Measurements from ENCODE around the gene MEGF6. TPM values are rescaled to one million over a fixed set of nuclear protein-coding genes. Genes with fewer than 3 reads are reported as not detected.
A peak's percentile ranks its signal among the peaks of the same experiment; 100 is the strongest.

Gene MEGF6
- total RNA-seq, 1 experiment from 2014 or later = 21.3 TPM

GRCh38 chr1:3471356-3472087, 139.8 kb downstream of the MEGF6 start:
- H3K4ac ChIP-seq (ENCODE audit: low read depth, low read length) = no peak overlapping the region
- no peak overlapping the region for H3K4me2 ChIP-seq (ENCODE audit: insufficient read depth, insufficient read length, low read length)
- no peak overlapping the region for H2AFZ ChIP-seq (ENCODE audit: low read length)
- peak overlapping the region; percentile 1; the same call in 1 of the 2 replicates for H3K14ac ChIP-seq (ENCODE audit: insufficient read depth, low read length)
- Mint-ChIP-seq H3K27me3 (ENCODE audit: low read depth) (no peaks in the 10 kb centered on the region), H3K9me3 (no peaks in the 10 kb centered on the region), H3K4me3 (peak overlapping the region in 1 of 2 experiments; percentile 14; a peak in 2 of 5 replicates), H3K27ac (peak overlapping the region in 2 of 3 experiments; percentile 79 to 89; a peak in 6 of 7 replicates), H3K36me3 (ENCODE audit: insufficient read depth in 1 of 3, low read depth in 3 of 3) (peaks cover 4 to 32% (median 21%) of the 10 kb centered on the region in 3 experiments; a peak in 5 of 7 replicates), H3K4me1 (peaks cover 13 to 16% of the 10 kb centered on the region in 2 experiments)
- TF ChIP-seq CTCF (conservative IDR thresholded peaks at IDR 0.05) = peak; percentile 60
- H3K27ac ChIP-seq (ENCODE audit: insufficient read length, low read depth, low read length) = no peak overlapping the region
- H2BK12ac ChIP-seq (ENCODE audit: insufficient read length, low read depth, low read length) = no peak overlapping the region
- H4K8ac ChIP-seq (replicated peaks; ENCODE audit: insufficient read length, low read depth, low read length) = no peak overlapping the region
- no peak overlapping the region for H2AK5ac ChIP-seq (ENCODE audit: insufficient read length, low read length)
- H3K79me2 ChIP-seq (ENCODE audit: insufficient read depth, low read length) = no peaks in the 10 kb centered on the region
- H3K18ac ChIP-seq (ENCODE audit: insufficient read length, low read depth, low read length) = peak overlapping the region; percentile 15
- no peak overlapping the region for H2BK20ac ChIP-seq (ENCODE audit: low read depth, low read length, poor library complexity, severe bottlenecking)
- H3K9ac ChIP-seq (ENCODE audit: extremely low read depth, insufficient read length, low read length) = no peak overlapping the region
- peaks cover 5% of the 10 kb centered on the region; the same call in 1 of the 2 replicates for H3K4me1 ChIP-seq (ENCODE audit: insufficient read depth, low read length)
- H3K9me3 ChIP-seq (ENCODE audit: control insufficient read depth, low read depth, low read length) = no peaks in the 10 kb centered on the region
- H2BK15ac ChIP-seq (ENCODE audit: low read depth, low read length) = no peak overlapping the region
- H3K23ac ChIP-seq (ENCODE audit: insufficient read length, low read depth, low read length) = no peak overlapping the region
- no peak overlapping the region for H3T11ph ChIP-seq (ENCODE audit: low read length)
- no peaks in the 10 kb centered on the region for H3K27me3 ChIP-seq (ENCODE audit: insufficient read depth, low read length)
- no peaks in the 10 kb centered on the region for H3K23me2 ChIP-seq (ENCODE audit: insufficient read length, low read depth, low read length, poor library complexity, severe bottlenecking)
- peak; percentile 93 for DNase-seq
- no peak overlapping the region for H4K91ac ChIP-seq (ENCODE audit: insufficient read length, low read depth, low read length)
- no peak overlapping the region for H2BK120ac ChIP-seq (ENCODE audit: low read depth, low read length, poor library complexity, severe bottlenecking)
- no peak overlapping the region for H4K5ac ChIP-seq (ENCODE audit: insufficient read length, low read depth, low read length)
- no peak overlapping the region for H3K56ac ChIP-seq (ENCODE audit: insufficient read length, low read depth, low read length)
- WGBS (ENCODE audit: extremely low coverage, insufficient read length, low lambda C conversion rate) = no CpG with 5 or more reads among the region's 25 CpGs
- H2BK5ac ChIP-seq (ENCODE audit: insufficient read length, low read length) = no peak overlapping the region
- H3K79me1 ChIP-seq (ENCODE audit: insufficient read depth, low read depth, low read length, poor library complexity, severe bottlenecking) = no peaks in the 10 kb centered on the region
- H4K20me1 ChIP-seq (ENCODE audit: control insufficient read depth, insufficient read depth, insufficient read length) = peaks cover 4% of the 10 kb centered on the region
